Measurements from ENCODE around the gene IL1RAPL2. TPM values are rescaled to one million over a fixed set of nuclear protein-coding genes. Genes with fewer than 3 reads are reported as not detected.

IL1RAPL2 gene
- total and polyA plus RNA-seq, 2 donors (not counting 1 experiment from before 2014, with no cell fraction given): not detected

DNA sequence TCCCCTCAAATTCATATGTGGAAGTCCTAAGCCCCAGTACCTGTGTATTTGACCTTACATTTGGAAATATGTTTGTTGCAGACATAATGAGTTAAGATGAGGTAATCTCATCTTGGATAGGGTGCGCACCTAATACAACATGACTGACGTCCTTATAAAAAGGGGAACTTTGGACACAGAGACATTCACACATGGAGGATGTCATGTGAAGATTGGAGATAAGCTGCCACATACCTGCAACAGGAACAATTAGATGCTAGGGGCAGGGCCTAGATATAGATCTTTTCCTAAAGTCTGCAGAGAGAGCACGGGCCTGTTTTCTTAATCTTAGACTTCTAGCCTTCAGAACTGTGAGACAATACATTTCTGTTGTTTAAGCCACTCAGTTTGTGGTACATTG lies 162.5 kb downstream of the IL1RAPL2 start:
- POLR2A ChIA-PET: no interaction called here
- Mint-ChIP-seq H3K4me1 (no peaks in the 10 kb centered on the region), H3K27me3 (no peaks in the 10 kb centered on the region), H3K9me3 (ENCODE audit: insufficient read depth) (no peaks in the 10 kb centered on the region), H3K4me3 (no peak overlapping the region), H3K27ac (no peak overlapping the region)
- Histone ChIP-seq H3K79me2 (ENCODE audit: control insufficient read depth, insufficient read depth, low read length) (no peaks in the 10 kb centered on the region), H2AFZ (ENCODE audit: insufficient read depth, low read depth, low read length, poor library complexity, severe bottlenecking) (no peak overlapping the region), H3K9me3 (ENCODE audit: control extremely low read depth in 1 of 3, control insufficient read depth in 2 of 3, insufficient read depth in 1 of 3, low read length in 2 of 3) (no peaks in the 10 kb centered on the region), H3K4me3 (ENCODE audit: control extremely low read depth in 1 of 5, extremely low read depth in 1 of 5, insufficient read depth in 1 of 5, low read depth in 2 of 5, low read length in 4 of 5) (no peak overlapping the region), H3K9ac (ENCODE audit: low read length) (no peak overlapping the region), H3K27ac (ENCODE audit: low read length in 2 of 2) (no peak overlapping the region), H3K27me3 (replicated peaks in 1 of 4; ENCODE audit: control extremely low read depth in 1 of 4, control insufficient read depth in 3 of 4, insufficient read depth in 4 of 4, low read length in 3 of 4) (no peaks in the 10 kb centered on the region), H3K36me3 (replicated peaks in 1 of 2; ENCODE audit: control extremely low read depth in 1 of 2, control insufficient read depth in 1 of 2, extremely low read depth in 1 of 2, insufficient read depth in 2 of 2, low read length in 1 of 2) (no peaks in the 10 kb centered on the region), H4K20me1 (ENCODE audit: control insufficient read depth, insufficient read depth, low read length, poor library complexity, severe bottlenecking) (no peaks in the 10 kb centered on the region), H3K4me1 (ENCODE audit: control insufficient read depth in 2 of 2, insufficient read depth in 2 of 2, low read length in 2 of 2) (no peaks in the 10 kb centered on the region), H3K4me2 (replicated peaks; ENCODE audit: low read depth, low read length, poor library complexity, severe bottlenecking) (no peak overlapping the region)
- CTCF ChIA-PET: no interaction called here
- ATAC-seq (ENCODE audit: low read depth) (no peak), DNase-seq (no peak)
- intact Hi-C loops (cut with micrococcal nuclease): no loop called here
- no peak for TF ChIP-seq EZH2 (IDR thresholded peaks at IDR 0.05; ENCODE audit: borderline replicate concordance, insufficient read depth, low read depth, low read length, poor library complexity, severe bottlenecking)
- TF ChIP-seq, protein P1, sequence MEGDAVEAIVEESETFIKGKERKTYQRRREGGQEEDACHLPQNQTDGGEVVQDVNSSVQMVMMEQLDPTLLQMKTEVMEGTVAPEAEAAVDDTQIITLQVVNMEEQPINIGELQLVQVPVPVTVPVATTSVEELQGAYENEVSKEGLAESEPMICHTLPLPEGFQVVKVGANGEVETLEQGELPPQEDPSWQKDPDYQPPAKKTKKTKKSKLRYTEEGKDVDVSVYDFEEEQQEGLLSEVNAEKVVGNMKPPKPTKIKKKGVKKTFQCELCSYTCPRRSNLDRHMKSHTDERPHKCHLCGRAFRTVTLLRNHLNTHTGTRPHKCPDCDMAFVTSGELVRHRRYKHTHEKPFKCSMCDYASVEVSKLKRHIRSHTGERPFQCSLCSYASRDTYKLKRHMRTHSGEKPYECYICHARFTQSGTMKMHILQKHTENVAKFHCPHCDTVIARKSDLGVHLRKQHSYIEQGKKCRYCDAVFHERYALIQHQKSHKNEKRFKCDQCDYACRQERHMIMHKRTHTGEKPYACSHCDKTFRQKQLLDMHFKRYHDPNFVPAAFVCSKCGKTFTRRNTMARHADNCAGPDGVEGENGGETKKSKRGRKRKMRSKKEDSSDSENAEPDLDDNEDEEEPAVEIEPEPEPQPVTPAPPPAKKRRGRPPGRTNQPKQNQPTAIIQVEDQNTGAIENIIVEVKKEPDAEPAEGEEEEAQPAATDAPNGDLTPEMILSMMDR (IDR thresholded peaks at IDR 0.05): no peak
- no CpG with 5 or more reads among the region's 3 CpGs for WGBS (ENCODE audit: insufficient coverage)

DNA sequence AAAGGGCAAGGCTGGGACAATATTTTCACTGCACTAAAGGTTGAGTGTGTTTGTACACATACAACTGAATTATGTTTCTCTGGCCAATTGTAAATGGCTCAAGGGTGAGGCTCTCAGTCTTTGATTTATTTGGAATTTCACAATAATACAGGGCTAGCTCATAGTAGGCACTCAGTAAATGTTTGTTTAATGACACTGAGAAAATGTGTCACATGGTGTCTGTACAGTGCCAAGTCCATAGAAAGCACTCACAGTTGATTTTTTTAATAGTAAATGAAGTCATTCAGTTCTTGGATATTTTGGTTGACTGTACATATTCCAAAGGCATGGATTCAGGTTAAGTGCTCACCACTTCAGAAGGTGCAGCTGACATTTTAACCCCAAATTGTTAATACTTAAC lies 176.4 kb downstream of the IL1RAPL2 start:
- Histone ChIP-seq H3K9ac (ENCODE audit: low read length) (no peak overlapping the region), H3K4me3 (ENCODE audit: control extremely low read depth in 1 of 5, extremely low read depth in 1 of 5, insufficient read depth in 1 of 5, low read depth in 2 of 5, low read length in 4 of 5) (no peak overlapping the region), H3K36me3 (replicated peaks in 1 of 2; ENCODE audit: control extremely low read depth in 1 of 2, control insufficient read depth in 1 of 2, extremely low read depth in 1 of 2, insufficient read depth in 2 of 2, low read length in 1 of 2) (no peaks in the 10 kb centered on the region), H4K20me1 (ENCODE audit: control insufficient read depth, insufficient read depth, low read length, poor library complexity, severe bottlenecking) (no peaks in the 10 kb centered on the region), H2AFZ (ENCODE audit: insufficient read depth, low read depth, low read length, poor library complexity, severe bottlenecking) (no peak overlapping the region), H3K79me2 (ENCODE audit: control insufficient read depth, insufficient read depth, low read length) (no peaks in the 10 kb centered on the region), H3K27me3 (replicated peaks in 1 of 4; ENCODE audit: control extremely low read depth in 1 of 4, control insufficient read depth in 3 of 4, insufficient read depth in 4 of 4, low read length in 3 of 4) (no peaks in the 10 kb centered on the region), H3K4me1 (ENCODE audit: control insufficient read depth in 2 of 2, insufficient read depth in 2 of 2, low read length in 2 of 2) (no peaks in the 10 kb centered on the region), H3K4me2 (replicated peaks; ENCODE audit: low read depth, low read length, poor library complexity, severe bottlenecking) (no peak overlapping the region), H3K9me3 (ENCODE audit: control extremely low read depth in 1 of 3, control insufficient read depth in 2 of 3, insufficient read depth in 1 of 3, low read length in 2 of 3) (no peaks in the 10 kb centered on the region), H3K27ac (ENCODE audit: low read length in 2 of 2) (no peak overlapping the region)
- Mint-ChIP-seq H3K4me1 (no peaks in the 10 kb centered on the region), H3K27me3 (no peaks in the 10 kb centered on the region), H3K9me3 (ENCODE audit: insufficient read depth) (no peaks in the 10 kb centered on the region), H3K4me3 (no peak overlapping the region), H3K27ac (no peak overlapping the region)
- TF ChIP-seq EZH2 (IDR thresholded peaks at IDR 0.05; ENCODE audit: borderline replicate concordance, insufficient read depth, low read depth, low read length, poor library complexity, severe bottlenecking): no peak
- TF ChIP-seq, protein P1 (IDR thresholded peaks at IDR 0.05): no peak
- intact Hi-C loops (cut with micrococcal nuclease): no loop called here
- DNase-seq (no peak), ATAC-seq (ENCODE audit: low read depth) (no peak)
- CTCF ChIA-PET: no interaction called here
- POLR2A ChIA-PET: no interaction called here

All from B cell (primary cell).